A549 (cell line): ENCODE measurements around the gene KCNJ1.

Experiments
- EP300 ChIP-seq, 2 experiments: fragments of >200 bp; sonication (Bioruptor Twin); formaldehyde crosslinking; IDR thresholded peaks; 2 replicates in 1 of 2; 3 replicates in 1 of 2; pipeline ENCODE4 v1.6.1; 2016 to 2017
- TF ChIP-seq, protein P1 (sequence below): fragments of >200 bp; sonication (Bioruptor Twin); formaldehyde crosslinking; IDR thresholded peaks from 3 replicates; pipeline ENCODE4 v1.5.1; 2016

GRCh38 chr11:128910576-128910975, 43.5 kb upstream of the KCNJ1 start:
- no peak for TF ChIP-seq EP300 (IDR thresholded peaks at IDR 0.05)
- TF ChIP-seq, protein P1, sequence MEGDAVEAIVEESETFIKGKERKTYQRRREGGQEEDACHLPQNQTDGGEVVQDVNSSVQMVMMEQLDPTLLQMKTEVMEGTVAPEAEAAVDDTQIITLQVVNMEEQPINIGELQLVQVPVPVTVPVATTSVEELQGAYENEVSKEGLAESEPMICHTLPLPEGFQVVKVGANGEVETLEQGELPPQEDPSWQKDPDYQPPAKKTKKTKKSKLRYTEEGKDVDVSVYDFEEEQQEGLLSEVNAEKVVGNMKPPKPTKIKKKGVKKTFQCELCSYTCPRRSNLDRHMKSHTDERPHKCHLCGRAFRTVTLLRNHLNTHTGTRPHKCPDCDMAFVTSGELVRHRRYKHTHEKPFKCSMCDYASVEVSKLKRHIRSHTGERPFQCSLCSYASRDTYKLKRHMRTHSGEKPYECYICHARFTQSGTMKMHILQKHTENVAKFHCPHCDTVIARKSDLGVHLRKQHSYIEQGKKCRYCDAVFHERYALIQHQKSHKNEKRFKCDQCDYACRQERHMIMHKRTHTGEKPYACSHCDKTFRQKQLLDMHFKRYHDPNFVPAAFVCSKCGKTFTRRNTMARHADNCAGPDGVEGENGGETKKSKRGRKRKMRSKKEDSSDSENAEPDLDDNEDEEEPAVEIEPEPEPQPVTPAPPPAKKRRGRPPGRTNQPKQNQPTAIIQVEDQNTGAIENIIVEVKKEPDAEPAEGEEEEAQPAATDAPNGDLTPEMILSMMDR: no peak
